ENCODE results near the gene DHX35.
"Not testable (repeated sequence)": the region's sequence is repeated elsewhere in the genome, so short reads cannot be mapped to it uniquely, and the experiment has no call there.

DNA sequence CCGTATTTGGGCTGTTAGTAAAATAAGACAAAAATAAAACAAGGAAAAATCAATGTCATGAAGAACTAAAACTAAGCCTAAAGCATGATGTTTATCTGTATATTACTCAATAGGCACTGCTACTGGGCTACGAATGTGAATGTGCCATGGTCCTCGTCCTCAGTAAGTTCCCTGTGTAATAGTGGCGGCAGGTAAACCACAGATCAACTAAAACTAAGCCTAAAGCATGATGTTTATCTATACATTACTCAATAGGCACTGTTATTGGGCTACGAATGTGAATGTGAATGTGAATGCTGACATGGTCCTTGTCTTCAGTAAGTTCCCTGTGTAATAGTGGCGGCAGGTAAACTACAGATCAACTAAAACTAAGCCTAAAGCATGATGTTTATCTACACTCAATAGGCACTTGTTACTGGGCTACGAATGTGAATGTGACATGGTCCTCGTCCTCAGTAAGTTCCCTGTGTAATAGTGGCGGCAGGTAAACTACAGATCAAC lies 1.9 kb upstream of the DHX35 start:
- TF ChIP-seq BACH1 (IDR thresholded peaks at IDR 0.05; ENCODE audit: low read length); BRCA1 (IDR thresholded peaks at IDR 0.05; ENCODE audit: low read depth, low read length); POLR2A (IDR thresholded peaks at IDR 0.05; ENCODE audit: control extremely low read depth in 1 of 2, low read depth in 2 of 2, low read length in 2 of 2); PHF8 (conservative IDR thresholded peaks at IDR 0.05; ENCODE audit: low read depth, low read length); YY1 (IDR thresholded peaks at IDR 0.05; ENCODE audit: low read depth, low read length); GTF2F1 (IDR thresholded peaks at IDR 0.05; ENCODE audit: borderline replicate concordance, low read depth, low read length); SP1 (IDR thresholded peaks at IDR 0.05; ENCODE audit: low read depth, low read length); EZH2 (IDR thresholded peaks at IDR 0.05; ENCODE audit: low read depth, low read length, severe bottlenecking); RFX5 (IDR thresholded peaks at IDR 0.05; ENCODE audit: borderline replicate concordance, low read depth, low read length); POLR2AphosphoS5 (IDR thresholded peaks at IDR 0.05; ENCODE audit: low read depth, low read length); TCF12 (IDR thresholded peaks at IDR 0.05; ENCODE audit: low read depth, low read length): not testable (repeated sequence)
- TF ChIP-seq, protein P1, sequence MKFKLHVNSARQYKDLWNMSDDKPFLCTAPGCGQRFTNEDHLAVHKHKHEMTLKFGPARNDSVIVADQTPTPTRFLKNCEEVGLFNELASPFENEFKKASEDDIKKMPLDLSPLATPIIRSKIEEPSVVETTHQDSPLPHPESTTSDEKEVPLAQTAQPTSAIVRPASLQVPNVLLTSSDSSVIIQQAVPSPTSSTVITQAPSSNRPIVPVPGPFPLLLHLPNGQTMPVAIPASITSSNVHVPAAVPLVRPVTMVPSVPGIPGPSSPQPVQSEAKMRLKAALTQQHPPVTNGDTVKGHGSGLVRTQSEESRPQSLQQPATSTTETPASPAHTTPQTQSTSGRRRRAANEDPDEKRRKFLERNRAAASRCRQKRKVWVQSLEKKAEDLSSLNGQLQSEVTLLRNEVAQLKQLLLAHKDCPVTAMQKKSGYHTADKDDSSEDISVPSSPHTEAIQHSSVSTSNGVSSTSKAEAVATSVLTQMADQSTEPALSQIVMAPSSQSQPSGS (IDR thresholded peaks at IDR 0.05; ENCODE audit: low read length) = not testable (repeated sequence)
- TF ChIP-seq, protein P2, sequence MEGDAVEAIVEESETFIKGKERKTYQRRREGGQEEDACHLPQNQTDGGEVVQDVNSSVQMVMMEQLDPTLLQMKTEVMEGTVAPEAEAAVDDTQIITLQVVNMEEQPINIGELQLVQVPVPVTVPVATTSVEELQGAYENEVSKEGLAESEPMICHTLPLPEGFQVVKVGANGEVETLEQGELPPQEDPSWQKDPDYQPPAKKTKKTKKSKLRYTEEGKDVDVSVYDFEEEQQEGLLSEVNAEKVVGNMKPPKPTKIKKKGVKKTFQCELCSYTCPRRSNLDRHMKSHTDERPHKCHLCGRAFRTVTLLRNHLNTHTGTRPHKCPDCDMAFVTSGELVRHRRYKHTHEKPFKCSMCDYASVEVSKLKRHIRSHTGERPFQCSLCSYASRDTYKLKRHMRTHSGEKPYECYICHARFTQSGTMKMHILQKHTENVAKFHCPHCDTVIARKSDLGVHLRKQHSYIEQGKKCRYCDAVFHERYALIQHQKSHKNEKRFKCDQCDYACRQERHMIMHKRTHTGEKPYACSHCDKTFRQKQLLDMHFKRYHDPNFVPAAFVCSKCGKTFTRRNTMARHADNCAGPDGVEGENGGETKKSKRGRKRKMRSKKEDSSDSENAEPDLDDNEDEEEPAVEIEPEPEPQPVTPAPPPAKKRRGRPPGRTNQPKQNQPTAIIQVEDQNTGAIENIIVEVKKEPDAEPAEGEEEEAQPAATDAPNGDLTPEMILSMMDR (IDR thresholded peaks at IDR 0.05; ENCODE audit: control extremely low read depth in 1 of 3, insufficient read depth in 1 of 3, low read depth in 1 of 3, low read length in 3 of 3) = not testable (repeated sequence)
- TF ChIP-seq, protein P3, sequence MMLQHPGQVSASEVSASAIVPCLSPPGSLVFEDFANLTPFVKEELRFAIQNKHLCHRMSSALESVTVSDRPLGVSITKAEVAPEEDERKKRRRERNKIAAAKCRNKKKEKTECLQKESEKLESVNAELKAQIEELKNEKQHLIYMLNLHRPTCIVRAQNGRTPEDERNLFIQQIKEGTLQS (IDR thresholded peaks at IDR 0.05; ENCODE audit: insufficient read depth, low read depth, low read length) = not testable (repeated sequence)
